ENCODE measurements around the gene DUSP10. TPM values are rescaled to one million over a fixed set of nuclear protein-coding genes. Genes with fewer than 3 reads are reported as not detected.

DUSP10 gene
- total RNA-seq, 1 donor from 2014 or later = 5.7 TPM

- H3K9me3 ChIP-seq = no peaks in the 10 kb centered on the region
- DNase-seq (ENCODE audit: low spot score in 2 of 2) = no peak
- H3K4me3 ChIP-seq = no peak overlapping the region
- no peak overlapping the region for H3K27ac ChIP-seq
- peaks cover 0 to 8% of the 10 kb centered on the region in 2 donors for H3K36me3 ChIP-seq
- intact Hi-C loops (cut with DNase I) = no loop called here
- TF ChIP-seq, protein P1, sequence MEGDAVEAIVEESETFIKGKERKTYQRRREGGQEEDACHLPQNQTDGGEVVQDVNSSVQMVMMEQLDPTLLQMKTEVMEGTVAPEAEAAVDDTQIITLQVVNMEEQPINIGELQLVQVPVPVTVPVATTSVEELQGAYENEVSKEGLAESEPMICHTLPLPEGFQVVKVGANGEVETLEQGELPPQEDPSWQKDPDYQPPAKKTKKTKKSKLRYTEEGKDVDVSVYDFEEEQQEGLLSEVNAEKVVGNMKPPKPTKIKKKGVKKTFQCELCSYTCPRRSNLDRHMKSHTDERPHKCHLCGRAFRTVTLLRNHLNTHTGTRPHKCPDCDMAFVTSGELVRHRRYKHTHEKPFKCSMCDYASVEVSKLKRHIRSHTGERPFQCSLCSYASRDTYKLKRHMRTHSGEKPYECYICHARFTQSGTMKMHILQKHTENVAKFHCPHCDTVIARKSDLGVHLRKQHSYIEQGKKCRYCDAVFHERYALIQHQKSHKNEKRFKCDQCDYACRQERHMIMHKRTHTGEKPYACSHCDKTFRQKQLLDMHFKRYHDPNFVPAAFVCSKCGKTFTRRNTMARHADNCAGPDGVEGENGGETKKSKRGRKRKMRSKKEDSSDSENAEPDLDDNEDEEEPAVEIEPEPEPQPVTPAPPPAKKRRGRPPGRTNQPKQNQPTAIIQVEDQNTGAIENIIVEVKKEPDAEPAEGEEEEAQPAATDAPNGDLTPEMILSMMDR (IDR thresholded peaks at IDR 0.05) = no peak
- no peaks in the 10 kb centered on the region for H3K4me1 ChIP-seq
- H3K27me3 ChIP-seq = no peaks in the 10 kb centered on the region
Measured at GRCh38 chr1:221709854-221710253, 32.0 kb downstream of the DUSP10 start.

DNA sequence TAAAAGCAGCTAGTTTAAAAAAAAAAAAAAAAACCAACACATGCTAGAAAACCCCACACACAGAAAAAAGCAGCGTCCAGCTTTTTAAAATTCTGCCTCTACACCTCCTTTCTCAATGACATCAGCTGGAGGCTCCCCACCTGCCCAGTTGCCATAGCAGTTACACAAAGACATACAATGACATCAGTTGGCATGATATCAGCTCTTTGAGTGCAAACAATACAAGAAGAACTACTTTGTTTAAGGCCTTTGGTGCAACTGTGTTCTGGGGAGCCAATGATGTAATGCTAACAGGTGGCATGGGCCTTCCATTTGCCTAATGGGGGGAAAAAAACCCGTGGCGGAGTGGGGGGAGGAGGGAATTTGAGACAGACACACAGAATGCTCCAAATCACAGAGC lies 32.9 kb downstream of the DUSP10 start:
- peaks cover 0 to 8% of the 10 kb centered on the region in 2 donors for H3K36me3 ChIP-seq
- intact Hi-C loops (cut with DNase I) = no loop called here
- H3K27me3 ChIP-seq = no peaks in the 10 kb centered on the region
- no peak overlapping the region for H3K27ac ChIP-seq
- H3K9me3 ChIP-seq = no peaks in the 10 kb centered on the region
- no peak for DNase-seq (ENCODE audit: low spot score in 2 of 2)
- H3K4me3 ChIP-seq = no peak overlapping the region
- H3K4me1 ChIP-seq = no peaks in the 10 kb centered on the region
- TF ChIP-seq, protein P1 (IDR thresholded peaks at IDR 0.05) = no peak

GRCh38 chr1:221708076-221708571 lies 33.8 kb downstream of the DUSP10 start:
- intact Hi-C loops (cut with DNase I) = no loop called here
- Histone ChIP-seq H3K4me3 (no peak overlapping the region), H3K4me1 (no peaks in the 10 kb centered on the region), H3K36me3 (peaks cover 0 to 8% of the 10 kb centered on the region in 2 donors), H3K27me3 (no peaks in the 10 kb centered on the region), H3K27ac (peak overlapping the region in 1 of 2 donors; percentile 5), H3K9me3 (no peaks in the 10 kb centered on the region)
- DNase-seq (ENCODE audit: low spot score in 2 of 2) = no peak
- TF ChIP-seq, protein P1 (IDR thresholded peaks at IDR 0.05) = no peak

- peaks cover 0 to 14% of the 10 kb centered on the region in 2 donors for H3K36me3 ChIP-seq
Measured at GRCh38 chr1:221706876-221707582, 34.9 kb downstream of the DUSP10 start.

DNA sequence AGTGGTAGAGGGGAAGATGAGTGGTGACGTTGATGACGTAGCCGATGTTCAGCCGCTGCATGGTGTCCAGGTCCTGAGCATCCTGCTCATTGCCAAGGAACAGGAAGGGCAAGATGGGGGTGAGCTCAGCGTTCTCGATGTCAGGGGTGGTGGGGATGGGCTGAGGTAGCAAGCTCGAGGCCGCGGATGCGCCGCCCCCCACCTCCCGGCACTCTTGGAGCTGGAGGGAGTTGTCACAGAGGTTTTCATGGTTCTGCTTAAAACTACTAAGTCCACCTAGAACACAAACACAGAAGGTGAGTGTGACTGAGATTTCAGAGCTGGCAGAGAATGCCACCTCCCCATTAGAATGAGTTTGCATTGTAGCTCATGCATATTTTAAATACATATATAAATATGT lies 35.7 kb downstream of the DUSP10 start:
- Histone ChIP-seq H3K4me1 (no peaks in the 10 kb centered on the region), H3K27me3 (no peaks in the 10 kb centered on the region), H3K36me3 (peaks cover 0 to 16% of the 10 kb centered on the region in 2 donors), H3K27ac (no peak overlapping the region), H3K4me3 (no peak overlapping the region), H3K9me3 (no peaks in the 10 kb centered on the region)
- intact Hi-C loops (cut with DNase I) = no loop called here
- TF ChIP-seq, protein P1 (IDR thresholded peaks at IDR 0.05) = no peak
- no peak for DNase-seq (ENCODE audit: low spot score in 2 of 2)

More at GRCh38 chr1:221706876-221707582, 34.9 kb downstream of the DUSP10 start:
- Histone ChIP-seq H3K27me3 (no peaks in the 10 kb centered on the region), H3K4me3 (no peak overlapping the region), H3K27ac (no peak overlapping the region), H3K4me1 (no peaks in the 10 kb centered on the region), H3K9me3 (no peaks in the 10 kb centered on the region)
- intact Hi-C loops (cut with DNase I) = no loop called here
- TF ChIP-seq, protein P1 (IDR thresholded peaks at IDR 0.05) = no peak
- no peak for DNase-seq (ENCODE audit: low spot score in 2 of 2)

Data from ascending aorta (tissue), 2 donors.